GM19438 (cell line): Measurements from ENCODE around the gene EXOSC10.
"Not testable (repeated sequence)": the region's sequence is repeated elsewhere in the genome, so short reads cannot be mapped to it uniquely, and the experiment has no call there.

ENCODE experiments used
- ATAC-seq: cut with Tn5 transposase; IDR thresholded peaks from one replicate; pipeline ENCODE4 v1.9.1; 2021; ENCODE audit warnings: low read depth; ENCODE audit not compliant: unreplicated experiment

The EXOSC10 gene

GRCh38 chr1:11063937-11064537 lies 35.6 kb downstream of the EXOSC10 start:
- ATAC-seq = not testable (repeated sequence)

GRCh38 chr1:11062965-11063401 lies 36.7 kb downstream of the EXOSC10 start:
- no peak for ATAC-seq

- no peak for ATAC-seq
Observed at GRCh38 chr1:11061652-11062365, 37.9 kb downstream of the EXOSC10 start.

- ATAC-seq = peak; percentile 83
Observed at GRCh38 chr1:11059968-11060830, 39.5 kb downstream of the EXOSC10 start, which contains the start of gene SRM. Gene SRM, minus strand, starts transcription at chr1:11060018. Its CDS starts 75 bp downstream, at chr1:11059943.

GRCh38 chr1:11059155-11059967 lies 40.3 kb downstream of the EXOSC10 start:
- ATAC-seq = peak; percentile 28

- ATAC-seq = no peak
Observed at GRCh38 chr1:11058595-11059154, 41.0 kb downstream of the EXOSC10 start.

GRCh38 chr1:11058026-11058425 lies 41.6 kb downstream of the EXOSC10 start:
- no peak for ATAC-seq

- no peak for ATAC-seq
Observed at GRCh38 chr1:11057477-11057876, 42.2 kb downstream of the EXOSC10 start.

- ATAC-seq = no peak
Observed at GRCh38 chr1:11056504-11056903, 43.2 kb downstream of the EXOSC10 start.

- no peak for ATAC-seq
Observed at GRCh38 chr1:11055676-11056075, 44.0 kb downstream of the EXOSC10 start.

GRCh38 chr1:11054666-11055065 lies 45.0 kb downstream of the EXOSC10 start:
- ATAC-seq = no peak

- no peak for ATAC-seq
Observed at GRCh38 chr1:11054181-11054580, 45.5 kb downstream of the EXOSC10 start.

- no peak for ATAC-seq
Observed at GRCh38 chr1:11053758-11054137, 45.9 kb downstream of the EXOSC10 start.

- ATAC-seq = no peak
Observed at GRCh38 chr1:11052839-11053757, 46.6 kb downstream of the EXOSC10 start.

GRCh38 chr1:11051781-11052511 lies 47.7 kb downstream of the EXOSC10 start:
- no peak for ATAC-seq

- ATAC-seq = not testable (repeated sequence)
Observed at GRCh38 chr1:11051121-11051520, 48.5 kb downstream of the EXOSC10 start.

- ATAC-seq = no peak
Observed at GRCh38 chr1:11046625-11047365, 52.9 kb downstream of the EXOSC10 start, which contains the start of gene MASP2. Gene MASP2, minus strand, starts transcription at chr1:11047239. Its CDS starts 32 bp downstream, at chr1:11047207.

- no peak for ATAC-seq
Observed at GRCh38 chr1:11046270-11046566, 53.5 kb downstream of the EXOSC10 start.
